HG02642 (cell line): ENCODE data around the gene LRRC37A2.
A peak's percentile ranks its signal among the peaks of the same experiment; 100 is the strongest.
"Not testable (repeated sequence)": the region's sequence is repeated elsewhere in the genome, so short reads cannot be mapped to it uniquely, and the experiment has no call there.

Source experiments
- ATAC-seq: cut with Tn5 transposase; IDR thresholded peaks from one replicate; pipeline ENCODE4 v1.9.1; 2021; ENCODE audit warnings: mild to moderate bottlenecking; ENCODE audit not compliant: unreplicated experiment, poor library complexity

LRRC37A2 gene

GRCh38 chr17:46591332-46591731, 79.1 kb downstream of the LRRC37A2 start:
- ATAC-seq = not testable (repeated sequence)

DNA sequence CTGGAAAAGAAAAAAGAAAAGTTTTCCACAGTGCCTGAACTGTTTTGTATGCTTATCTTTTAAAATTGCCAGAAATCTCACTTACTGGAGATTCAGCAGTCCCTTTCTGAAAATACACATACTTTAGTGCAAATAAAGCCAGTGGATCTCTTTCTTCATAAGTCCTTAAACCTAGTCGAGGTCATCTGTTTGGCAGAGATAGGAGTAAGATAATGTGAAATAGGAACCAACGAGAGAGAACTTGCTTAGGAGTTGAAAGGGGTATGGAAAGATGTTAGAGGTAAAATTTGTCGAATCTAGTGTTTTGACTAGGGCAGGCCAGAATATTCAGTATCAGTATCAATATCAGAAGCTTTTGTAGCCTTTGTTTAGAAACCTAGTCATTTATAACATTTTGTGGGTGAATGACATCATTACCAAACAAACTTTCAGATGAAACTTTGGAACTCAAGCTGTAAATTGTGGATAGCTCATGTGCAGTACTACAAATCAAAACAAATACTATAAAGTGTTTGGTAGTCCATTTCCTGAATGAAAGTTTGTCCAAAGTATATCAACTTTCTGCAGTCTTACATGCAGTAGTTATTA, 86.2 kb downstream of the LRRC37A2 start:
- ATAC-seq = not testable (repeated sequence)

DNA sequence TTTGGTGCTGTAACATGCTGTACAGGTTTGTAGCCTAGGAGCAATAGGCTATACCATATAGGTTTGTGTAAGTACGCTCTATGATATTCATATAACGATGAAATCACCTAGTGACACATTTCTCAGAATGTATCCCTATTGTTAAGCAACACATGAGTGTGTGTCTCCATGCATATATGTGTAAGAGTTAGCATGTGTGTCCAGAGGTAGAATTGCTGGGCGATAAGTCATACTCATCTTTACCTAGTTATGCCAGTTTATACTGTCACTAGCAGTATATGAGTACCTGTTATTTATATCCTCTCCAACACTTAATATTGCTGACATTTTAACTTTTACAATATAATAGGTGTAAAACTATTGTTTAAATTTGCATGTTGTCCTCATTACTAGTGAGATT, 88.5 kb downstream of the LRRC37A2 start:
- not testable (repeated sequence) for ATAC-seq

DNA sequence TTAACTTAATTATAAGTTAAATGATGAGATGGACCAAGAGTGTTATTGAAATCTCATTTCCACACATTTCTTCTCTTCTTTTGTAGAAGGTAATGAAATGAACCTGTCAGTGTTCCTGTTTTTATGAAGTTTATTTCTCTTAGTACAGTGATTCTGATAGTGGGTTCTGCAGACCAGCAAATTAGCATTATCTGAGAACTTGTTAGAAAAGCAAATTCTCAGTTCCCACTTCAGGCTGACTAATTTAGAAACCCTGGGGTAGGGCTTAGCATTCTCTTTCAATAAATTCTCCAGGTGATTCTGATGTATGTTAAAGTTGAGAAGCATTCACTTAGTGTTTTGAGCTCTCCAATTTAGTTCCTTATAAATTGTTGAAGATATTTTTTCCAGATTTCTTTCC, 90.9 kb downstream of the LRRC37A2 start:
- ATAC-seq = peak; percentile 90
